HG02840 (cell line): ENCODE results near the gene CFAP141.
A peak's percentile ranks its signal among the peaks of the same experiment; 100 is the strongest.
"Not testable (repeated sequence)": the region's sequence is repeated elsewhere in the genome, so short reads cannot be mapped to it uniquely, and the experiment has no call there.

Experiments
- ATAC-seq: cut with Tn5 transposase; IDR thresholded peaks from one replicate; pipeline ENCODE4 v1.9.1; 2021; ENCODE audit warnings: mild to moderate bottlenecking, moderate library complexity, moderate number of reproducible peaks; ENCODE audit not compliant: unreplicated experiment, low FRiP score

The CFAP141 gene

GRCh38 chr1:154208677-154209388 lies 2.7 kb upstream of the CFAP141 start:
- ATAC-seq: no peak

- ATAC-seq: no peak
Measured at GRCh38 chr1:154207262-154207661, 1.1 kb upstream of the CFAP141 start.

GRCh38 chr1:154205778-154206177 lies 355 bp downstream of the CFAP141 start:
- not testable (repeated sequence) for ATAC-seq

GRCh38 chr1:154199563-154199879 lies 6.6 kb downstream of the CFAP141 start:
- no peak for ATAC-seq

GRCh38 chr1:154198756-154199562 lies 7.2 kb downstream of the CFAP141 start:
- no peak for ATAC-seq

- no peak for ATAC-seq
Measured at GRCh38 chr1:154193821-154194220, 12.3 kb downstream of the CFAP141 start.

- no peak for ATAC-seq
Measured at GRCh38 chr1:154192476-154192875, 13.7 kb downstream of the CFAP141 start.

GRCh38 chr1:154191990-154192461 lies 14.1 kb downstream of the CFAP141 start, which contains the start of gene TPM3:
Gene TPM3, minus strand, starts transcription at chr1:154192100. Its CDS starts 82 bp downstream, at chr1:154192018.
- ATAC-seq: no peak

- ATAC-seq: no peak
Measured at GRCh38 chr1:154190550-154190949, 15.6 kb downstream of the CFAP141 start.

GRCh38 chr1:154186852-154187501 lies 19.2 kb downstream of the CFAP141 start:
- no peak for ATAC-seq

- ATAC-seq: no peak
Measured at GRCh38 chr1:154186177-154186576, 20.0 kb downstream of the CFAP141 start.

GRCh38 chr1:154183046-154183915 lies 22.9 kb downstream of the CFAP141 start:
- ATAC-seq: peak; percentile 71

GRCh38 chr1:154182344-154183045 lies 23.6 kb downstream of the CFAP141 start:
- ATAC-seq: peak; percentile 40

- no peak for ATAC-seq
Measured at GRCh38 chr1:154181944-154182343, 24.2 kb downstream of the CFAP141 start.

GRCh38 chr1:154179946-154180687 lies 26.0 kb downstream of the CFAP141 start:
- no peak for ATAC-seq

GRCh38 chr1:154178911-154179811 lies 27.0 kb downstream of the CFAP141 start:
- no peak for ATAC-seq

GRCh38 chr1:154178013-154178412 lies 28.1 kb downstream of the CFAP141 start:
- ATAC-seq: no peak

- no peak for ATAC-seq
Measured at GRCh38 chr1:154176337-154176736, 29.8 kb downstream of the CFAP141 start.
